ENCODE data around the gene PRR7. TPM values are rescaled to one million over a fixed set of nuclear protein-coding genes. Genes with fewer than 3 reads are reported as not detected.

PRR7 gene
- total and polyA plus RNA-seq, 2 of the 13 experiments (the other 11 are each of a cell fraction or from before 2014, with no cell fraction given), result 4.8 to 5.0 TPM

DNA sequence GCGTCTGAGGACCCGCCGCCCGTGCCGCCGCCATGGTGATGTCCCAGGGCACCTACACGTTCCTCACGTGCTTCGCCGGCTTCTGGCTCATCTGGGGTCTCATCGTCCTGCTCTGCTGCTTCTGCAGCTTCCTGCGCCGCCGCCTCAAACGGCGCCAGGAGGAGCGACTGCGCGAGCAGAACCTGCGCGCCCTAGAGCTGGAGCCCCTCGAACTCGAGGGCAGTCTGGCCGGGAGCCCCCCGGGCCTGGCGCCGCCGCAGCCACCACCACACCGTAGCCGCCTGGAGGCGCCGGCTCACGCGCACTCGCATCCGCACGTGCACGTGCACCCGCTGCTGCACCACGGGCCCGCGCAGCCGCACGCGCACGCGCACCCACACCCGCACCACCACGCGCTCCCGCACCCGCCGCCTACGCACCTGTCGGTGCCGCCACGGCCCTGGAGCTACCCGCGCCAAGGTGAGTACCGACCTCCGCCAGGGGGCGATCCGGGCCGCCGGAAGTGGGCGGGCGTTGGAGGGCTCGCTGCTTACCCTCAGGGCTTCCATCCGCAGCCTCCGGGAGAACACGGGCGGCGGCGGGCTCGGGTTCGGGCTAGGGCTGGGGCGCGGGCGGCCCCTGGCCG, 8.5 kb downstream of the PRR7 start (continued):
- TF ChIP-seq, protein P1, sequence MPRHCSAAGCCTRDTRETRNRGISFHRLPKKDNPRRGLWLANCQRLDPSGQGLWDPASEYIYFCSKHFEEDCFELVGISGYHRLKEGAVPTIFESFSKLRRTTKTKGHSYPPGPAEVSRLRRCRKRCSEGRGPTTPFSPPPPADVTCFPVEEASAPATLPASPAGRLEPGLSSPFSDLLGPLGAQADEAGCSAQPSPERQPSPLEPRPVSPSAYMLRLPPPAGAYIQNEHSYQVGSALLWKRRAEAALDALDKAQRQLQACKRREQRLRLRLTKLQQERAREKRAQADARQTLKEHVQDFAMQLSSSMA (CRISPR knock-in tag; IDR thresholded peaks at IDR 0.05), result 0 out of 2 replicates have a peak, but pooled peaks have one; percentile 24
- TF ChIP-seq, protein P2, sequence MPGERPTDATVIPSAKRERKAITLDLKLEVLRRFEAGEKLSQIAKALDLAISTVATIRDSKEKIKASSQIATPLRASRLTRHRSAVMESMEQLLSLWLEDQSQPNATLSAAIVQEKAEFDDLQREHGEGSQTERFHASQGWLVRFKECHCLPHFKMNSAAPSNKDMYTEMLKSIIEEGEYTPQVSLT (CRISPR knock-in tag; IDR thresholded peaks at IDR 0.05; ENCODE audit: borderline replicate concordance, low read depth), result no peak
- TF ChIP-seq GABPA (IDR thresholded peaks at IDR 0.05; ENCODE audit: low read depth, low read length) (no peak), GABPA (CRISPR knock-in tag; IDR thresholded peaks at IDR 0.05; ENCODE audit: low read depth) (peak; percentile 87), ZNF782 (CRISPR knock-in tag; IDR thresholded peaks at IDR 0.05; ENCODE audit: borderline replicate concordance) (no peak), ZNF10 (CRISPR knock-in tag; IDR thresholded peaks at IDR 0.05; ENCODE audit: borderline replicate concordance, low read depth) (no peak), ZFP90 (CRISPR knock-in tag; IDR thresholded peaks at IDR 0.05; ENCODE audit: borderline replicate concordance) (no peak; the same call in 1 of the 2 replicates), MTA1 (CRISPR knock-in tag; IDR thresholded peaks at IDR 0.05; ENCODE audit: borderline replicate concordance) (peak; percentile 60), ZBTB1 (CRISPR knock-in tag; IDR thresholded peaks at IDR 0.05; ENCODE audit: borderline replicate concordance) (peak; percentile 98), AKAP8 (CRISPR knock-in tag; IDR thresholded peaks at IDR 0.05) (0 out of 2 replicates have a peak, but pooled peaks have one; percentile 85), ZNF562 (CRISPR knock-in tag; IDR thresholded peaks at IDR 0.05; ENCODE audit: borderline replicate concordance) (no peak), TARDBP (CRISPR knock-in tag; IDR thresholded peaks at IDR 0.05) (peak; percentile 73; the same call in 1 of the 2 replicates), HNRNPUL1 (IDR thresholded peaks at IDR 0.05; ENCODE audit: low read depth, low read length) (no peak), RBFOX2 (IDR thresholded peaks at IDR 0.05; ENCODE audit: low read depth, low read length) (peak; percentile 82)
- TF ChIP-seq, protein P3, sequence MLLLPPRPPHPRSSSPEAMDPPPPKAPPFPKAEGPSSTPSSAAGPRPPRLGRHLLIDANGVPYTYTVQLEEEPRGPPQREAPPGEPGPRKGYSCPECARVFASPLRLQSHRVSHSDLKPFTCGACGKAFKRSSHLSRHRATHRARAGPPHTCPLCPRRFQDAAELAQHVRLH (CRISPR knock-in tag; IDR thresholded peaks at IDR 0.05; ENCODE audit: borderline replicate concordance, low read depth), result peak; percentile 77; the same call in 1 of the 2 replicates
- TF ChIP-seq, protein P4, sequence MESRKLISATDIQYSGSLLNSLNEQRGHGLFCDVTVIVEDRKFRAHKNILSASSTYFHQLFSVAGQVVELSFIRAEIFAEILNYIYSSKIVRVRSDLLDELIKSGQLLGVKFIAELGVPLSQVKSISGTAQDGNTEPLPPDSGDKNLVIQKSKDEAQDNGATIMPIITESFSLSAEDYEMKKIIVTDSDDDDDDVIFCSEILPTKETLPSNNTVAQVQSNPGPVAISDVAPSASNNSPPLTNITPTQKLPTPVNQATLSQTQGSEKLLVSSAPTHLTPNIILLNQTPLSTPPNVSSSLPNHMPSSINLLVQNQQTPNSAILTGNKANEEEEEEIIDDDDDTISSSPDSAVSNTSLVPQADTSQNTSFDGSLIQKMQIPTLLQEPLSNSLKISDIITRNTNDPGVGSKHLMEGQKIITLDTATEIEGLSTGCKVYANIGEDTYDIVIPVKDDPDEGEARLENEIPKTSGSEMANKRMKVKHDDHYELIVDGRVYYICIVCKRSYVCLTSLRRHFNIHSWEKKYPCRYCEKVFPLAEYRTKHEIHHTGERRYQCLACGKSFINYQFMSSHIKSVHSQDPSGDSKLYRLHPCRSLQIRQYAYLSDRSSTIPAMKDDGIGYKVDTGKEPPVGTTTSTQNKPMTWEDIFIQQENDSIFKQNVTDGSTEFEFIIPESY (CRISPR knock-in tag; IDR thresholded peaks at IDR 0.05), result peak; percentile 83
- TF ChIP-seq, protein P5, sequence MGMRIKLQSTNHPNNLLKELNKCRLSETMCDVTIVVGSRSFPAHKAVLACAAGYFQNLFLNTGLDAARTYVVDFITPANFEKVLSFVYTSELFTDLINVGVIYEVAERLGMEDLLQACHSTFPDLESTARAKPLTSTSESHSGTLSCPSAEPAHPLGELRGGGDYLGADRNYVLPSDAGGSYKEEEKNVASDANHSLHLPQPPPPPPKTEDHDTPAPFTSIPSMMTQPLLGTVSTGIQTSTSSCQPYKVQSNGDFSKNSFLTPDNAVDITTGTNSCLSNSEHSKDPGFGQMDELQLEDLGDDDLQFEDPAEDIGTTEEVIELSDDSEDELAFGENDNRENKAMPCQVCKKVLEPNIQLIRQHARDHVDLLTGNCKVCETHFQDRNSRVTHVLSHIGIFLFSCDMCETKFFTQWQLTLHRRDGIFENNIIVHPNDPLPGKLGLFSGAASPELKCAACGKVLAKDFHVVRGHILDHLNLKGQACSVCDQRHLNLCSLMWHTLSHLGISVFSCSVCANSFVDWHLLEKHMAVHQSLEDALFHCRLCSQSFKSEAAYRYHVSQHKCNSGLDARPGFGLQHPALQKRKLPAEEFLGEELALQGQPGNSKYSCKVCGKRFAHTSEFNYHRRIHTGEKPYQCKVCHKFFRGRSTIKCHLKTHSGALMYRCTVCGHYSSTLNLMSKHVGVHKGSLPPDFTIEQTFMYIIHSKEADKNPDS (CRISPR knock-in tag; IDR thresholded peaks at IDR 0.05), result no peak
- TF ChIP-seq, protein P6, sequence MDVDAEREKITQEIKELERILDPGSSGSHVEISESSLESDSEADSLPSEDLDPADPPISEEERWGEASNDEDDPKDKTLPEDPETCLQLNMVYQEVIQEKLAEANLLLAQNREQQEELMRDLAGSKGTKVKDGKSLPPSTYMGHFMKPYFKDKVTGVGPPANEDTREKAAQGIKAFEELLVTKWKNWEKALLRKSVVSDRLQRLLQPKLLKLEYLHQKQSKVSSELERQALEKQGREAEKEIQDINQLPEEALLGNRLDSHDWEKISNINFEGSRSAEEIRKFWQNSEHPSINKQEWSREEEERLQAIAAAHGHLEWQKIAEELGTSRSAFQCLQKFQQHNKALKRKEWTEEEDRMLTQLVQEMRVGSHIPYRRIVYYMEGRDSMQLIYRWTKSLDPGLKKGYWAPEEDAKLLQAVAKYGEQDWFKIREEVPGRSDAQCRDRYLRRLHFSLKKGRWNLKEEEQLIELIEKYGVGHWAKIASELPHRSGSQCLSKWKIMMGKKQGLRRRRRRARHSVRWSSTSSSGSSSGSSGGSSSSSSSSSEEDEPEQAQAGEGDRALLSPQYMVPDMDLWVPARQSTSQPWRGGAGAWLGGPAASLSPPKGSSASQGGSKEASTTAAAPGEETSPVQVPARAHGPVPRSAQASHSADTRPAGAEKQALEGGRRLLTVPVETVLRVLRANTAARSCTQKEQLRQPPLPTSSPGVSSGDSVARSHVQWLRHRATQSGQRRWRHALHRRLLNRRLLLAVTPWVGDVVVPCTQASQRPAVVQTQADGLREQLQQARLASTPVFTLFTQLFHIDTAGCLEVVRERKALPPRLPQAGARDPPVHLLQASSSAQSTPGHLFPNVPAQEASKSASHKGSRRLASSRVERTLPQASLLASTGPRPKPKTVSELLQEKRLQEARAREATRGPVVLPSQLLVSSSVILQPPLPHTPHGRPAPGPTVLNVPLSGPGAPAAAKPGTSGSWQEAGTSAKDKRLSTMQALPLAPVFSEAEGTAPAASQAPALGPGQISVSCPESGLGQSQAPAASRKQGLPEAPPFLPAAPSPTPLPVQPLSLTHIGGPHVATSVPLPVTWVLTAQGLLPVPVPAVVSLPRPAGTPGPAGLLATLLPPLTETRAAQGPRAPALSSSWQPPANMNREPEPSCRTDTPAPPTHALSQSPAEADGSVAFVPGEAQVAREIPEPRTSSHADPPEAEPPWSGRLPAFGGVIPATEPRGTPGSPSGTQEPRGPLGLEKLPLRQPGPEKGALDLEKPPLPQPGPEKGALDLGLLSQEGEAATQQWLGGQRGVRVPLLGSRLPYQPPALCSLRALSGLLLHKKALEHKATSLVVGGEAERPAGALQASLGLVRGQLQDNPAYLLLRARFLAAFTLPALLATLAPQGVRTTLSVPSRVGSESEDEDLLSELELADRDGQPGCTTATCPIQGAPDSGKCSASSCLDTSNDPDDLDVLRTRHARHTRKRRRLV (CRISPR knock-in tag; IDR thresholded peaks at IDR 0.05), result no peak

Measured in HepG2 (cell line).